ENCODE data around the gene DEFB123.

The DEFB123 gene

GRCh38 chr20:31473331-31474096, 33.1 kb downstream of the DEFB123 start:
- no peak for DNase-seq (ENCODE audit: low read depth, low spot score)

- DNase-seq (ENCODE audit: low read depth, low spot score) = no peak
These were observed 33.6 kb downstream of the DEFB123 start for GRCh38 chr20:31474097-31474436.

GRCh38 chr20:31474758-31475427, 34.5 kb downstream of the DEFB123 start, which contains the start of the genes DEFB124 and REM1:
DEFB124 (minus strand) TSS chr20:31475127; CDS start chr20:31473013, 2,114 bp downstream.
REM1 (plus strand) TSS chr20:31475288; CDS start chr20:31476446, 1,158 bp downstream.
- no peak for DNase-seq (ENCODE audit: low read depth, low spot score)

GRCh38 chr20:31475472-31476293, 35.3 kb downstream of the DEFB123 start:
- DNase-seq (ENCODE audit: low read depth, low spot score) = no peak

- DNase-seq (ENCODE audit: low read depth, low spot score) = no peak
These were observed 35.8 kb downstream of the DEFB123 start for GRCh38 chr20:31476294-31476585.

- no peak for DNase-seq (ENCODE audit: low read depth, low spot score)
These were observed 36.3 kb downstream of the DEFB123 start for GRCh38 chr20:31476643-31477215.

GRCh38 chr20:31484001-31484400, 43.6 kb downstream of the DEFB123 start:
- no peak for DNase-seq (ENCODE audit: low read depth, low spot score)

GRCh38 chr20:31485450-31486339, 45.3 kb downstream of the DEFB123 start:
- no peak for DNase-seq (ENCODE audit: low read depth, low spot score)

GRCh38 chr20:31488115-31488514, 47.7 kb downstream of the DEFB123 start:
- DNase-seq (ENCODE audit: low read depth, low spot score) = no peak

GRCh38 chr20:31489152-31489551, 48.7 kb downstream of the DEFB123 start:
- no peak for DNase-seq (ENCODE audit: low read depth, low spot score)

- DNase-seq (ENCODE audit: low read depth, low spot score) = no peak
These were observed 50.3 kb downstream of the DEFB123 start for GRCh38 chr20:31490752-31491151.

- DNase-seq (ENCODE audit: low read depth, low spot score) = no peak
These were observed 53.7 kb downstream of the DEFB123 start for GRCh38 chr20:31494131-31494530.

- DNase-seq (ENCODE audit: low read depth, low spot score) = no peak
These were observed 56.4 kb downstream of the DEFB123 start for GRCh38 chr20:31496761-31497295.

- DNase-seq (ENCODE audit: low read depth, low spot score) = no peak
These were observed 57.6 kb downstream of the DEFB123 start for GRCh38 chr20:31497838-31498540.
